ENCODE data around the gene GMPS. TPM values are rescaled to one million over a fixed set of nuclear protein-coding genes. Genes with fewer than 3 reads are reported as not detected.

GMPS gene
- total RNA-seq, 1 donor from 2014 or later: 42.2 TPM

DNA sequence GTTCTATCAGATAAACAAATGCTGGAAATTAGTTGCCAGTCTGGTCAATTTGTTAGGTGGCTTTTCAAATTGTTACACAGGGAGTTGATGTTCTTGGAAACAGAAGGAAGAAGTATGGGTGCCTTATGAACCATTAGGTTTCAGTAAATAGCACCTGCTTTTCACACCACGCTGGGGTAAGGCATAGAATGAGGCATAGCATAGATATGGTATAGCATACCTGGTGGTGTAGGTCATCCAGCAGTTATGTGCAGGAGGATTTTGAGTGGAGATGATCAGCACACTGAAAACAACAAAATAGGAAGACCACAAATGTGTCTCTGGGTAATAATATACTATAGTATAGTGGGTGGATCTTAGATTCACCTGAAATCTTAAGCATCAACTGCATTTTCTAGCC is 121.4 kb downstream of the GMPS start:
- DNase-seq (no peak), ATAC-seq (ENCODE audit: low read depth) (no peak)
- ChIA-PET POLR2A (no interaction called here), CTCF (no interaction called here)
- H3K27me3 Mint-ChIP-seq: no peaks in the 10 kb centered on the region
- H3K9me3 Mint-ChIP-seq: no peaks in the 10 kb centered on the region
- no peak overlapping the region for H3K27ac Mint-ChIP-seq
- no peak overlapping the region for H3K4me3 Mint-ChIP-seq
- no peaks in the 10 kb centered on the region for H3K4me1 Mint-ChIP-seq
- intact Hi-C loops (cut with micrococcal nuclease): no loop called here
- H3K36me3 Mint-ChIP-seq (ENCODE audit: low read depth): no peaks in the 10 kb centered on the region
- TF ChIP-seq, protein P1, sequence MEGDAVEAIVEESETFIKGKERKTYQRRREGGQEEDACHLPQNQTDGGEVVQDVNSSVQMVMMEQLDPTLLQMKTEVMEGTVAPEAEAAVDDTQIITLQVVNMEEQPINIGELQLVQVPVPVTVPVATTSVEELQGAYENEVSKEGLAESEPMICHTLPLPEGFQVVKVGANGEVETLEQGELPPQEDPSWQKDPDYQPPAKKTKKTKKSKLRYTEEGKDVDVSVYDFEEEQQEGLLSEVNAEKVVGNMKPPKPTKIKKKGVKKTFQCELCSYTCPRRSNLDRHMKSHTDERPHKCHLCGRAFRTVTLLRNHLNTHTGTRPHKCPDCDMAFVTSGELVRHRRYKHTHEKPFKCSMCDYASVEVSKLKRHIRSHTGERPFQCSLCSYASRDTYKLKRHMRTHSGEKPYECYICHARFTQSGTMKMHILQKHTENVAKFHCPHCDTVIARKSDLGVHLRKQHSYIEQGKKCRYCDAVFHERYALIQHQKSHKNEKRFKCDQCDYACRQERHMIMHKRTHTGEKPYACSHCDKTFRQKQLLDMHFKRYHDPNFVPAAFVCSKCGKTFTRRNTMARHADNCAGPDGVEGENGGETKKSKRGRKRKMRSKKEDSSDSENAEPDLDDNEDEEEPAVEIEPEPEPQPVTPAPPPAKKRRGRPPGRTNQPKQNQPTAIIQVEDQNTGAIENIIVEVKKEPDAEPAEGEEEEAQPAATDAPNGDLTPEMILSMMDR (IDR thresholded peaks at IDR 0.05): no peak

Other genes starting within 250 kb of the GMPS start
- 0.12 and 0.27 TPM in 2 replicates for gene PLCH1, start 125.6 kb upstream of the GMPS start, total RNA-seq
- gene C3orf33, start 64.4 kb upstream of the GMPS start, total RNA-seq: 1.6 and 2.4 TPM in 2 replicates
- gene SLC33A1, start 16.2 kb upstream of the GMPS start, total RNA-seq: 19.8 and 23.3 TPM in 2 replicates
- gene KCNAB1, start 249.9 kb downstream of the GMPS start, total RNA-seq: not detected in 2 replicates

Measured in activated B cell treated with CpG ODN at 0.5 μM for 24 hours (primary cell).